ENCODE results near the gene PAM16. TPM values are rescaled to one million over a fixed set of nuclear protein-coding genes. Genes with fewer than 3 reads are reported as not detected.

Gene PAM16
- total and polyA plus RNA-seq, 2 of the 8 experiments (the other 6 are each of a cell fraction or from before 2014, with no cell fraction given), result 78.3 to 198 TPM

GRCh38 chr16:4328782-4329775 is 22.0 kb downstream of the PAM16 start (continued):
- TF ChIP-seq MAFK (IDR thresholded peaks at IDR 0.05; ENCODE audit: low read depth, low read length) (no peak), CHD2 (IDR thresholded peaks at IDR 0.05; ENCODE audit: low read length) (no peak), POLR2AphosphoS5 (IDR thresholded peaks at IDR 0.05; ENCODE audit: low read depth, low read length) (no peak)
